ENCODE results near the gene TNFRSF19. TPM values are rescaled to one million over a fixed set of nuclear protein-coding genes. Genes with fewer than 3 reads are reported as not detected.
"Not testable (repeated sequence)": the region's sequence is repeated elsewhere in the genome, so short reads cannot be mapped to it uniquely, and the experiment has no call there.

TNFRSF19 gene, protein sequence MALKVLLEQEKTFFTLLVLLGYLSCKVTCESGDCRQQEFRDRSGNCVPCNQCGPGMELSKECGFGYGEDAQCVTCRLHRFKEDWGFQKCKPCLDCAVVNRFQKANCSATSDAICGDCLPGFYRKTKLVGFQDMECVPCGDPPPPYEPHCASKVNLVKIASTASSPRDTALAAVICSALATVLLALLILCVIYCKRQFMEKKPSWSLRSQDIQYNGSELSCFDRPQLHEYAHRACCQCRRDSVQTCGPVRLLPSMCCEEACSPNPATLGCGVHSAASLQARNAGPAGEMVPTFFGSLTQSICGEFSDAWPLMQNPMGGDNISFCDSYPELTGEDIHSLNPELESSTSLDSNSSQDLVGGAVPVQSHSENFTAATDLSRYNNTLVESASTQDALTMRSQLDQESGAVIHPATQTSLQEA
- total RNA-seq = 1 to 10 TPM; 5.3 to 9.1 (median 7.9) TPM

DNA sequence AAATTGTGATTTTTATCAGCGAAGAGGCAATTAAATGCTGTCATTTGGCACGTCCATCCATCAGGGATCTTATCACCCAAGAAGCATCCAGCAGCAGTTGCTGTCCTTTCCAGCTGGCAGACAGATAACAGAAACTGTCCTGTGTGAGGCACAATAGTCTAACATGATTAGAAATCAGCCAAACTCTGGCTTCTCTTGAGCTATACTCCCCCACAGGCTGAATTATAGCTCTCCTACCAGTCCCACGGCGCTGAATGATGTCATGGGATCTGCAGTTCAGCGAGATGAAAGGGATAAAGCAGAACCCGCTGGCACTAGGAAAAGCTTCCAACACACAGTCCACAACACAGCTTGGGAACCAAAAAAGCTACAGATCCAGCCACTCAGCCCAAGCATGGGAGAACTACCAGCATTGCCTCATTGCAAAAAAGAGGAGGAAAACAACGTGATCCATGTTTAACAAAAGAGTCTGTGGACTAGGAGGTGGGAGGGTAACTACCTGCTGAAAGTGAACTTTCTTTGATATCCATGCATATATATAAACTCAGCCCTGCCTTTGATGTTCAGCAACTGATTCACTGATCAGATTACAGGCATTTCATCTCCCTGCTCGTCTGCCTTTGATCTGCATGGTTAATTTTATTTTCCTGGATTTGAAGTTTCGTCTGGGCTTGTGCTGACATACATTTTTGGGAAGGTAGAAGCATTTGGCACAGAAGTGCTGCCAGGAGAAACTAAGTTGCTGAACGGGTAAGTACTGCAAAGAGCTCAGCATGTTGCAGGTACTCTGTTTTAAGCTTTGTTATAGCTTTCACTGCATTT is at the start of gene TNFRSF19:
Gene TNFRSF19 (plus strand): TSS at position 314 of the 822 bp plus-strand sequence. CDS start 19,772 bp downstream, outside the sequence.
- Histone ChIP-seq H3K27ac (peak within 1 kb of the TSS; percentile 45 to 72), H3K36me3 (no peaks in the 10 kb centered on the region), H3K27me3 (no peaks in the 10 kb centered on the region), H3K9me3 (no peaks in the 10 kb centered on the region), H3K4me3 (peak within 1 kb of the TSS in 2 of 3 donors; percentile 31 to 37), H3K4me1 (no peaks in the 10 kb centered on the region)
- TF ChIP-seq POLR2A (IDR thresholded peaks at IDR 0.05) (no peak), POLR2AphosphoS5 (IDR thresholded peaks at IDR 0.05) (no peak)
- TF ChIP-seq, protein P1, sequence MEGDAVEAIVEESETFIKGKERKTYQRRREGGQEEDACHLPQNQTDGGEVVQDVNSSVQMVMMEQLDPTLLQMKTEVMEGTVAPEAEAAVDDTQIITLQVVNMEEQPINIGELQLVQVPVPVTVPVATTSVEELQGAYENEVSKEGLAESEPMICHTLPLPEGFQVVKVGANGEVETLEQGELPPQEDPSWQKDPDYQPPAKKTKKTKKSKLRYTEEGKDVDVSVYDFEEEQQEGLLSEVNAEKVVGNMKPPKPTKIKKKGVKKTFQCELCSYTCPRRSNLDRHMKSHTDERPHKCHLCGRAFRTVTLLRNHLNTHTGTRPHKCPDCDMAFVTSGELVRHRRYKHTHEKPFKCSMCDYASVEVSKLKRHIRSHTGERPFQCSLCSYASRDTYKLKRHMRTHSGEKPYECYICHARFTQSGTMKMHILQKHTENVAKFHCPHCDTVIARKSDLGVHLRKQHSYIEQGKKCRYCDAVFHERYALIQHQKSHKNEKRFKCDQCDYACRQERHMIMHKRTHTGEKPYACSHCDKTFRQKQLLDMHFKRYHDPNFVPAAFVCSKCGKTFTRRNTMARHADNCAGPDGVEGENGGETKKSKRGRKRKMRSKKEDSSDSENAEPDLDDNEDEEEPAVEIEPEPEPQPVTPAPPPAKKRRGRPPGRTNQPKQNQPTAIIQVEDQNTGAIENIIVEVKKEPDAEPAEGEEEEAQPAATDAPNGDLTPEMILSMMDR (IDR thresholded peaks at IDR 0.05) = no peak
- no peak for DNase-seq (ENCODE audit: low spot score in 2 of 2)
- intact Hi-C loops (cut with DNase I; ENCODE audit: low total_unique reads) = no loop called here

DNA sequence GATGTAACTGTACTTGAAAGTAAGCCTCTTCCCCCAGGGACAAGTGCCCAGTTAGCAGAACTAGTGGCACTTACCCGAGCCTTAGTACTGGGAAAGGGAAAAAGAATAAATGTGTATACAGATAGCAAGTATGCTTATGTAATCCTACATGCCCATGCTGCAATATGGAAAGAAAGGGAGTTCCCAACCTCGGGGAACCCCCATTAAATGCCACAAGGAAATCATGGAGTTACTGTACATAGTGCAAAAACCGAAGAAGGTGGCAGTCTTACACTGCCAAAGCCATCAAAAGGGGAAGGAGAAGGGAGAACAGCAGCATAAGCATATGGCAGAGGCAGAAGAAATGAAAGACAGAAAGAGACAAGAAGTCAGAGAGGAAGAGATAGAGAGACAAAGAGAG is 40.3 kb upstream of the TNFRSF19 start:
- DNase-seq (ENCODE audit: low spot score in 2 of 2); intact Hi-C loops (cut with DNase I; ENCODE audit: low total_unique reads); H3K4me1 ChIP-seq; H3K27me3 ChIP-seq; H3K4me3 ChIP-seq; H3K9me3 ChIP-seq; H3K27ac ChIP-seq; H3K36me3 ChIP-seq: not testable (repeated sequence)

DNA sequence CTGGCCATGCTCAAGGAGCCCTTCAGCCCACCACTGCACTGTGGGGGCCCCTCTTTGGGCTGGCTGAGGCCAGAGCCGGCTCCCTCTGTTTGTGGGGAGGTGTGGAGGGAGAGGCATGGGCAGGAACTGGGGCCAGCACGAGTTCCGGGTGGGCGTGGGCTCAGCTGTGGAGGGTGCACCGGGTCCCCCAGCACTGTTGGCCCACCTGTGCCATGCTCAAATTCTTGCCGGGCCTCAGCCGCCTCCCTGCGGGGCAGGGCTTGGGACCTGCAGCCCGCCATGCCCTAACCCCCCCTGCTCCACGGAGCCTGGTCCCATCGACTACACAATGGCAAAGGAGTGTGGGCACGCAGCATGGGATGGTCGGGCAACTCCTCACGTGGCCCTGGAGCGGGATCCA is 38.8 kb upstream of the TNFRSF19 start:
- H3K27me3 ChIP-seq = no peaks in the 10 kb centered on the region
- no peak overlapping the region for H3K27ac ChIP-seq
- TF ChIP-seq, protein P1 (IDR thresholded peaks at IDR 0.05) = no peak
- H3K4me3 ChIP-seq = no peak overlapping the region
- no peaks in the 10 kb centered on the region for H3K36me3 ChIP-seq
- intact Hi-C loops (cut with DNase I; ENCODE audit: low total_unique reads) = no loop called here
- H3K9me3 ChIP-seq = no peaks in the 10 kb centered on the region
- DNase-seq (ENCODE audit: low spot score in 2 of 2) = no peak
- no peaks in the 10 kb centered on the region for H3K4me1 ChIP-seq

DNA sequence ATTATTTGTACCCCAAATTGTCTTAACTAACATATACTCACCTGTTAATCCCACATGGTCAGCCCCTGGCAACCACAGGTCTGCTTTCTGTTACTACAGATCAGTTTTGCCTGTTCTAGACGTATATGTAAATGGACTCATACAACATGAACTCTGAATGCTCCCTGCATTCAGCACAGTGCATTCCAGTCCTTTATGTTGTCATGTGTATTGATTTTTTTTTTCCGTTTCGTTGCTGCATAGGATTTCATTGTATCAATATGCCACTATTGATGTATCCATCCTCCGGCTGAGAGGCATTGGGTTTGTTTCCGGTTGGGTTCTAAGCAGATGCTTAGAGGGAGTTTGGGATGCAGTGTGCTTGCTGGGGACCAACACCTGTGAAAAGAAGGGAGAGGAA is 36.1 kb upstream of the TNFRSF19 start:
- no peaks in the 10 kb centered on the region for H3K4me1 ChIP-seq
- intact Hi-C loops (cut with DNase I; ENCODE audit: low total_unique reads) = no loop called here
- TF ChIP-seq POLR2AphosphoS5 (IDR thresholded peaks at IDR 0.05) (no peak), POLR2A (IDR thresholded peaks at IDR 0.05) (no peak)
- TF ChIP-seq, protein P1 (IDR thresholded peaks at IDR 0.05) = no peak
- no peak overlapping the region for H3K4me3 ChIP-seq
- DNase-seq (ENCODE audit: low spot score in 2 of 2) = no peak
- H3K9me3 ChIP-seq = no peaks in the 10 kb centered on the region
- H3K36me3 ChIP-seq = no peaks in the 10 kb centered on the region
- H3K27ac ChIP-seq = no peak overlapping the region
- H3K27me3 ChIP-seq = no peaks in the 10 kb centered on the region

DNA sequence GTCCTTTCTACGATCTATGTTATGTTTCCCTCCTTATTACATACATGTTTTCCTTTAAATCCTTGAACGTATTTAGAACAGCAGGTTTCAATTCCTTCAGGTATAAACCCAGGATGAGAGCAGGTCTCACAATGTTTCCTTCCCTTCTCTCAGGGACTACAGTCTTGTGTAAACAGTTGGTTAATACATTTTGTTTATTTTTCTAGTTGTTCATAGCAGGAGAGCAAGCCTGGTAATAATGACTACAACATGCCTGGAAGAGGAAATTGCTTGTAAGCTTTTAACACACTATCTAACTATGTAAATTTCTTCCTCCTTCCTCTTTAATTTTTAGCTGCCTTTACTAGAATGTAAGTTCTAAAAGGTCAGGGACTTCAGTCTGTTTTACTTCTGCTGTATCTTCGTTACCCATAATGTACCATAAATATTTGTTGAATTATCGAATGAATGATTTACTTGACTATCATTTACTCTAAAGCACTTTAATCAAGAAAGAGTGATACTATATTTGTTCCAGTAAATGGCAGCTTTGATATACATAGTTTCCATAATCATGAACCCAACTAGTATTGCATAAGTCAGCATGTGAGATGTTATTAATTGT is 28.9 kb upstream of the TNFRSF19 start:
- Histone ChIP-seq H3K27ac (no peak overlapping the region), H3K27me3 (no peaks in the 10 kb centered on the region), H3K9me3 (no peaks in the 10 kb centered on the region), H3K4me1 (no peaks in the 10 kb centered on the region), H3K4me3 (no peak overlapping the region), H3K36me3 (no peaks in the 10 kb centered on the region)
- intact Hi-C loops (cut with DNase I; ENCODE audit: low total_unique reads) = no loop called here
- TF ChIP-seq POLR2A (IDR thresholded peaks at IDR 0.05) = no peak
- TF ChIP-seq, protein P1 (IDR thresholded peaks at IDR 0.05) = no peak
- no peak for TF ChIP-seq POLR2AphosphoS5 (IDR thresholded peaks at IDR 0.05)
- DNase-seq (ENCODE audit: low spot score in 2 of 2) = no peak
